ENCODE results near the gene PRDX5.

The PRDX5 gene

GRCh38 chr11:64317961-64318765 is at the start of gene PRDX5:
Gene PRDX5 (plus strand): TSS chr11:64318121. CDS start chr11:64318216, 95 bp downstream.
- peak; percentile 97 for DNase-seq

DNA sequence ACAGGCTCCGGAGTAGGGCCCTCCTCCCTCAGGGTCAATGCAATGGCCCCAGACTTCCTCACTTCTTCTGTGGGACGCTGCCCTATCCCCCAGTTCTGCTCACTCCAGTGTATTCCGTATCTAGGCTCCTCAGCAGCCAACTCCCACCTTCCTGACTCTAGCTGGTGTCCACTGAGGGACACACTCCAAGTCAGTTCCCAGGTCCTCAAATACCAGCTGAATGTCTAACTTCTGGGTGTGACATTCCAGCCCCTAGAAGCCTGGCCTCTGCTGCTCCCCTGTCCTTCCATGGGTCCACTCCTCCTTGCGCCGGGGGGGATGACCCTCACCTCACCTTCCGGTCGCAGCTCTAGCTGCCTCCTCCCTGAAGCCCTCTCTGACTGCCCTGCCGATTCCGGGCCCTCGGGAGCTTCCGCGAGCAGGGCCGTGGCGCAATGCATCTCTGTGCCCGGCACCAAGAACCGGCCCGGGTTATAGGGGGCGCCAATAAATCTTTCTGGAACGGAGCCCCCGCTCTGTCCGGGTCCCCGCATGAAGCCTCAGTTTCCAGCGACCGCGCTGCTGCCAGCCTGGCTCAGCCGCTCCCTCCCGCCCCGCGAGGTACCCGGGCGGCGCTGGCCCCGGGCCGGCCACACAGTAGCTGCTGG is 48.9 kb upstream of the PRDX5 start:
- no peak for DNase-seq

GRCh38 chr11:64269540-64270220 is 48.2 kb upstream of the PRDX5 start:
- DNase-seq, result peak; percentile 99

GRCh38 chr11:64275031-64275800 is 42.7 kb upstream of the PRDX5 start:
- DNase-seq, result no peak

- no peak for DNase-seq
These were observed 42.1 kb upstream of the PRDX5 start for GRCh38 chr11:64275841-64276240.

DNA sequence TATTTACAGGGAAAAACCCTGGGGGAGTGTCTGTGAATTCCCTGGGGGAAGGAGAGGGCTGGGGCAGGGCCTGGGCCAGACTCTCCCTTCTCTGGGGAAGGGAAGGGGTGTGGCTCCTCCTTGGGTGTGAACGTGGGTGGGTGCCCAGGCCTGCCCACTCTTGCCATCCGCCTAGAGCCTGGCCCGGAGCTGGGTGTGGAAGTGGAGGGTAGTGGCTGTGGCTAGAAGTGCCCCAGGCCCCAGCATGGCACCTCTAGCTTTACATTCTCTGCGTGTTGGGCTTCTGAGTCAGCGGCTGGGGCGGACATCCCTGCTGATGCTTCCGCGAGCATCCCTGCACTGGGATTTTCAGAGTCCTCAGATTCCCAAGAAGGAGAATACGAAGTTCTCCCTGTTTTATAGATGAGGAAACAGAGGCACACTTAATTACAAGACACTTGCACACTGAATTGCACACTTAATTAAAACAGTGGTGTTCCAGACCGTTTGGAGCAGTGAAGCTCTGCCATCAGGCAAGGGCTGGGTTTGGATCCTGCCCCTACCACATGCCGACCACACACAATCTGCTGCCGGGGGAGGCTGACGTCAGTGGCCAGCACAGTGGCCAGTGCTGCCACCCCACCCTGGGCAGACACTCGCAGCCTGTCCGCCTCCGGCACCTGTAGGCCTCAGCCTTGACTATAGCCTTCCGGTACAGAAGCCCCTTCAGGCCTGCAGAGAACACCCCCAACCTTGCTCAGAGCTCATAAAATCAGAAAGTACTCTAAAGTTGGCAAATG is 41.1 kb upstream of the PRDX5 start:
- DNase-seq, result no peak

DNA sequence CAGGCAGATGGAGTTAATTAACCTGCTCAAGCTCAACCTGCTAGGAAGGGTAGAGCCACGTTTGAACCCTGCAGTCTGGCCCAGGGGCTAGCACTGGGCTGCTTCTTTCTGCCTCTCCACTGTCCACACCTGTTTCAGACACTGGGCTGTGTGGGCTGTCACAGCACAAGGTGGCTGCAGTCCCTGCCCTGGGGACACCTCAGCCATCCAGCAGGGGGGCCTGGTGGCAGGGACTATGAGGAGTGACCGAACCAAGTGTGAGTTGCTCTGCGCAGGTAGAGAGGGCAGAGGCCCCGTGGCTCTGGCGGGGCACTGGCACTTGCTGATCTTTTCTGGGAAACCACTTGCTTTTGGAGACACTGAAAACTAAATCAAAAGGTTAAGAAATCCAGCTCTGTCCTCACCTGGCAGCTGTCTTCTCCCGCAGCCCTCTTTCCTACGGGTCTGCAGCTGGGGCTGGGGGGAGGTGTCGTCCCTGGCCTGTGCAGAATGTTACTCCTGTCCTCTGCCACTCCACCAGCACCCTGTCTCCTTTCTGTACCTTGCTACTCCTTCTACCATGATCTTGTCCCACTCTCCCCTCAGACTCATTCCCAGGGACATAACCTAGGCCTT is 39.2 kb upstream of the PRDX5 start:
- DNase-seq, result no peak

DNA sequence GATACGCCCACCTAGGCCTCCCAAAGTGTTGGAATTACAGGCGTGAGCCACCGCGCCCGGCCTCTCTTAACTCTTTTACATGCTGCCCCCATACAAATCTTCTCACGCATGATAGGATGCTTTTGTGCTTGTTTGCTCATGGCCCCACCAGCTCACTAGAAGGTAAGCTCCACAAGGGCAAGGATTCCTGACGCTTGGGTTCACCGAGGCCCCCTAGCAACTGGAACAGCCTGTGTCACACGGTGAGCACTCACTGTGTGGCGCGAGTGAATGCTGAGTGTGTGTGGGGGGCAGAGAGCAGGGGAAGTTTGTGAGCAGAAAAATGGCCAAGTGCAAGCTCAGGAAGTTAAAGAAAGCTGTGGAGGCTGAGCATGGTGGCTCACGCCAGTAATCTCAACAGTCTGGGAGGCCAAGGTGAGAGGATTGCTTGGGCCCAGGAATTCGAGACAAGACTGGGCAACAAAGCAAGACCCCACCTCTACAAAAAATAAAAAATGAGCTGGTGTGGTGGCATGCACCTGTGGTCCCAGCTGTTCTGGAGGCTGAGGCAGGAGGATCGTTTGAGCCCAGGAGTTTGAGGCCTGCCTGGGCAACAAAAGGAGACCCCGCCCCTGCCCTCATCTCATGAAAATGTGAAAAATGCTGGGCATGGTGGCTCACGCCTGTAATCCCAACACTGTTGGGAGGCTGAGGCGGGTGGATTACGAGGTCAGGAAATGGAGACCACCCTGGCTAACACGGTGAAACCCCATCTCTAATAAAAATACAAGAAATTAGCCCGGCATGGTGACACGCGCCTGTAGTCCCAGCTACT is 35.8 kb upstream of the PRDX5 start:
- DNase-seq, result no peak

- DNase-seq, result no peak
These were observed 34.8 kb upstream of the PRDX5 start for GRCh38 chr11:64283092-64283491.

DNA sequence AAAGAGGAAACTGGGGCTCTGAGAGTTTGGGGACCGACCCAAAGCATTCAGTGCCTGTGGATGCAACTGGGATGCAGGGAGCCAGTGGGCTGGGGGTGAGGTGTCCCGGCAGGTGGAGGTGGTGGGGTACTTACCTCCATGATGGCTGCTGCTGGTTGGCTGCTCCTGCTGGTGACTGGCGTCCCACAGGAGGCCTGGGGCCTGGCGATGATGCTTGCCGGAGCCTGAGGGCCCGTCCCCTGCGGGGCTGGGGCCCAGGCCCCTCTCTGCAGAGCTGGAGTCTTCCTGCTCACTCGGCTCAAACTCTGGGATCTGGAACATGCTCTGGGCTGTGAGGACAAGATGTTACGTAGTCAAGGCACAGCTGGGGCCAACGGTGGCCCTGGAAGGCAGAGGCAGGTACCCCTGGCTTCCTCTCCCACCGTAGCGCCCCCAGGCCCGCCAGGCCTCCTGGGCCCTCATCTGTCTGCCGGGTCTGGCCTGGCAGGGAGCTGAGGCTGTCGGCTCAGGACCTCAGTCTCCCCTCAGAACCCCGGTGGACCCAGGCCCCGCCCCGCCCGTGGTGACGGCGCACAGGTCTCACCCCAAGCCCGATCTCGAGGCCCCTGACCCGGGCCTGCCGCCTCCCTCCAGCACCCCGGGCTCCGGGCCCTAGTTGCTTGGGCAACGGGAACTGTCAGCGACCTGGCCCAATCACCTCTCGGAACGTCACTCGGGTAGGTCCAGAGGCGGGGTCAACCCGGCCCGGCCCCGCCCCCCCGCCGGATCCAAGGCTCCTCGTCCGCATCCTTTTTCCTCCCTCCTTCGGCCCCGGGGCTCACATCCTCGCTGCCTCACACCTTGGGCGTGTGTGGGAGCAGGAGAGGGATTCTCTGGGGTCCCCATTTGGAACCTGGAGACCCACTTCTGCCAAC is 33.6 kb upstream of the PRDX5 start, which contains the start of gene BAD:
Gene BAD (minus strand): TSS at position 618 of the 914 bp plus-strand sequence. CDS start 297 bp downstream, at position 321.
- peak; percentile 97 for DNase-seq

GRCh38 chr11:64284962-64285884 is 32.7 kb upstream of the PRDX5 start, which contains the start of gene GPR137:
Gene GPR137 (plus strand): TSS chr11:64285848. CDS start chr11:64286525, 677 bp downstream.
- peak; percentile 99 for DNase-seq

GRCh38 chr11:64285885-64286800 is 31.8 kb upstream of the PRDX5 start:
- DNase-seq, result peak; percentile 36

DNA sequence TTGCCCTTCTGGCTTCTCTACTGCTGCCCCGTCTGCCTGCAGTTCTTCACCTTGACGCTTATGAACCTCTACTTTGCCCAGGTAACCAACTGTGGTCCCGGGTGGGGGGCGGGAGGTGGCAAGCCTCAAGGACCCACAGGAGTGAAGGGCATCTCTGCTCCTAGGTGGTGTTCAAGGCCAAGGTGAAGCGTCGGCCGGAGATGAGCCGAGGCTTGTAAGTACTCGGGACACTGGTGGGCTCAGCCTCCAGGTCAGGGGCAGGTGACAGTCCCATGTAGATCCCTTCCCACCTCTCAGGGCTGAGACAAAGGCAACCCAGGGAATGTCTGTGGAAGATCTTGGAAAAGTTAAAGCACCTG is 31.1 kb upstream of the PRDX5 start:
- no peak for DNase-seq

DNA sequence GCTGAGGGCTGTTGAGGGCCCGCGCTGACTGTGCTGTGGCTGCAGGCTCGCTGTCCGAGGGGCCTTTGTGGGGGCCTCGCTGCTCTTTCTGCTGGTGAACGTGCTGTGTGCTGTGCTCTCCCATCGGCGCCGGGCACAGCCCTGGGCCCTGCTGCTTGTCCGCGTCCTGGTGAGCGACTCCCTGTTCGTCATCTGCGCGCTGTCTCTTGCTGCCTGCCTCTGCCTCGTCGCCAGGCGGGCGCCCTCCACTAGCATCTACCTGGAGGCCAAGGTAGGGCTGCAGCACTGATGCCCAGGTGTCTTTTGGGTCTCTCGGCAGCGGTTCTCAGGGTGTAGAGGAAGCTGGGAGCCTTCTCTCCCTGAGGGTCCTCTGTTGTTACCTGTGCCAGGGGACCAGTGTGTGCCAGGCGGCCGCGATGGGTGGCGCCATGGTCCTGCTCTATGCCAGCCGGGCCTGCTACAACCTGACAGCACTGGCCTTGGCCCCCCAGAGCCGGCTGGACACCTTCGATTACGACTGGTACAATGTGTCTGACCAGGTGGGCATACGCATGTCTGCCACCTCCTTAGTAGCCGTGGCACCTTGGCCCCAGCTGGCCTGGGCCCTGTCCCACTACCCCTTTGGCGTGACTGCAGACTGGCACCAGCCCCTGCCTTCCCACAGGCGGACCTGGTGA is 30.1 kb upstream of the PRDX5 start:
- DNase-seq, result no peak

DNA sequence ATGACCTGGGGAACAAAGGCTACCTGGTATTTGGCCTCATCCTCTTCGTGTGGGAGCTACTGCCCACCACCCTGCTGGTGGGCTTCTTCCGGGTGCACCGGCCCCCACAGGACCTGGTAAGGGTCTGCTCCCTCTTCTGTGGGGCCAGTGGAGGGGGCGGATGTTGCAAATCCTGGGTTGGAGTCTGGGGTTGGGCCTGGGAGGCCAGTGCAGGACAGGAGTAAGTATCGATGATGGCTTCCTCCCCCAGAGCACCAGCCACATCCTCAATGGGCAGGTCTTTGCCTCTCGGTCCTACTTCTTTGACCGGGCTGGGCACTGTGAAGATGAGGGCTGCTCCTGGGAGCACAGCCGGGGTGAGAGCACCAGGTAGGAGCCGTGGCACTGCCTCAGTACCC is 29.6 kb upstream of the PRDX5 start:
- DNase-seq, result no peak

- no peak for DNase-seq
These were observed 28.8 kb upstream of the PRDX5 start for GRCh38 chr11:64289002-64289564.

Measured in KG1 (cell line).